ENCODE results near the gene IPO11.

The IPO11 gene

DNA sequence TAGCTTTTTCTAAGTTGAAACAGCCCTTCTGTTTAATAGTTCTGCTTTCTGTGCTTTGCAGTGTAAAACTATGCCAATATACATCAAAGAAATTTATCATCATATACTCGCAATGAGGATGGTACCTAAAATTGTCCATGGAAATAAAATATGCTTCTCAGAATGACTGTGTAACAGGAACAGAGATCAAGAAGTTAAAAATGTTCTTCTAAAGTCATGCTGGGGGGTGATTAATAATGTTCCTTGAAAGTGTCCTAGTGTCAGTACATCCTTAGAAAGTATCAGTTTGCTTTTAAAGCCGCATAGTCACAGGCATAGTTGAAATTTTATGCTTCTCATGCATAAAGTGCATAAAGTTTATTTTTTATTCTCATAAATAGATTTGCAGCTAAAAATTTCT lies 162.0 kb downstream of the IPO11 start:
- no peak for DNase-seq

DNA sequence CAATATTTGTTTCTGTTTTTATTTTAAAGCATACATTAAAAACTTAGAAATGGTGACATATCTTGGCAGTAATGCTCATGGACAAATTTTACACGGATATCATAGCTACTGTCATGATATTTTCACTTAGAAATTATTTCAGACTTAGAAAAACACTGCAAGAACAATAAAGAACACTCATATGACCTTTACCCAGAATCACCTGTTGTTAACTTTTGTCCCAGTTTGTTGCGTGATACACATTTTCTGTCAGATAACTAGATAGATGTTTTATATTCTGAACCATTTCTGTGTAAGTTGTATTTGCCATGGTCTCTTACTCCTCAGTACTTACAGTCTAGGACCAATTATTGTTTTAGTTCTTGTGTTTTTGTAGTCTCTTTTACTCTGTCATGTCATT lies 162.5 kb downstream of the IPO11 start:
- DNase-seq = no peak

DNA sequence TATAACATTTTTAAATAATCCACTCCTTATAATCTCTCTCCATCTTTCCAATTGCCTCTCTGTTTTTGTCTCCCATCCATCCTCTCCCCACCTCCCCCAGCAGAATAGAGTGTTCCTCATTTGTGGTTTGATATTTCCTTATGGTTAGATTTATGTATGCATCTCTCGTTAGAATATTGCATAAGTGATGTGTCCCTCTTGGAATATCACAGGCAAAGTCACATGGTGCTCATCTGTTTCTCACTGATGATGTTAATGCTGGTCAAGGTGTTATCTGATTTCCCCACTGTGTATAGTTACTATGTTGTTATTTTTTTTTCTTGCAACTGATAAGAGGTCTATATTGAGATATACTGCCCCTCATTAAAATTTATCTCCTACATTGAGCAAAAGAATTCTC lies 162.9 kb downstream of the IPO11 start:
- no peak for DNase-seq

DNA sequence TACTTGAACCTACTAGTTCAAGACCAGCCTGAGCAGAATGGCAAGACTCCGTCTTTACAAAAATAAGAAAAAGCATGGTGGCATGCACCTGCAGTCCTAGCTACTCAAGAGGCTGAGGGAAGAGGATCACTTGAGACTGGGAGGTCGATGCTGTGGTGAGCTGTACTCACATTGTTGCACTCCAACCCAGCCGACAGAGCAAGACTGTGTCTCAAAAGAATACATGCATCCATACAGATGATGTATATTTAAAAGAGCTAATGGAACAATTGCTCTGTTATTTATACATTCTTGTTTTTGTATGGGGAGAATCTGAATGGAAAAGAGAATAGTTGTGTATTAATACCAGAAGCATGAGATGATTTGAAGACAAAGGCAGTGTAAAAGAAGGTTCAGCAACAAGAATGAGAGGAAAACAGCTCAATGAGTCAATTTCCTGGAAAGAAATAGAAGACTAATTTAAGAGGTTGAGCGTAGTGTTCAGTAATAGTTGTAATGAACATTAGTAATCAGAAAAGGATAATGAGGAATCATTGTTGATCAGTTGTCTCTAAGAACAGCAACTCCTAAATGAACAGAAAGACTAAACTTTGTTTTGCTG lies 164.1 kb downstream of the IPO11 start:
- DNase-seq = no peak

DNA sequence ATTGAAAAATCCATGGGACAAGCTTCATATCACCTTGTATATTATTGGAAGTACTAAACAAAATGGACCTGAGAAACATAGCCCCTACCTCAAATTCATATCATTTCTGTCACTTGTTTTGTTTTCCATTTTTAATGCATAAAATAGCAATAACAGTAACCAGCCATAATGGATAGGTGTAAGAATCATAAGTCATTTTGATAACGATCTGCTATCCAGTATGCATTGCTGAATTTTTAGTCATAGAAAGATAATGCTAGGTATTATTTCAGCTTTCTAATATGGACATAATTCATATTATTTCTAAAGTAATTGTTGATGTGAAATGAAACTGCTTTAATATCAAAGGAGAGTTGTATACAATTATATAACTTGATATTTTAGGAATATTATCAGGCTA lies 164.9 kb downstream of the IPO11 start:
- no peak for DNase-seq

DNA sequence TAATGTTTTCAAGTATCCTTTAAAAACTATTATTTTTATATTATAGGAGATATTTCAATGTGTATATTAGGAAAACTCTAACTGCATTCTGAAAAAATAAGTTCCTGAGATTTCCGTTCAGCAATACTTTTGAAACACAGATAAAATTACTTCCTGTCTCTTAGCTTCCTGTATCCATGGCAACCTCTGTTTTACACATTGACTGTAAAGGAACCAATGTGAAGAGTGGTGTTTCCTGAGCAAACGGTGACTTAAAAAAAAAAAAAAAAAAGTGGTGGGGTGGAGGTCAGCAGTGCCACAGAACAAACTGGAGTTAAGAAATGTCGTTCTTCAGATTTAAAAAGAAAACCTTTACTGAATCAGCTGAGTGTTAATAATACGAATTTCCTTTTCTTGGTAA lies 166.0 kb downstream of the IPO11 start, which contains the start of gene LRRC70:
LRRC70 (plus strand) TSS at position 280 of the 400 bp plus-strand sequence. CDS start 620 bp downstream, outside the sequence.
- no peak for DNase-seq

DNA sequence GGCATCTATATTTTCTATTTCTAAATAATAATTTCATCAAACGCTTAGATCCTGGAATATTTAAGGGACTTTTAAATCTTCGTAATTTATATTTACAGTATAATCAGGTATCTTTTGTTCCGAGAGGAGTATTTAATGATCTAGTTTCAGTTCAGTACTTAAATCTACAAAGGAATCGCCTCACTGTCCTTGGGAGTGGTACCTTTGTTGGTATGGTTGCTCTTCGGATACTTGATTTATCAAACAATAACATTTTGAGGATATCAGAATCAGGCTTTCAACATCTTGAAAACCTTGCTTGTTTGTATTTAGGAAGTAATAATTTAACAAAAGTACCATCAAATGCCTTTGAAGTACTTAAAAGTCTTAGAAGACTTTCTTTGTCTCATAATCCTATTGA lies 167.2 kb downstream of the IPO11 start:
- DNase-seq = no peak

DNA sequence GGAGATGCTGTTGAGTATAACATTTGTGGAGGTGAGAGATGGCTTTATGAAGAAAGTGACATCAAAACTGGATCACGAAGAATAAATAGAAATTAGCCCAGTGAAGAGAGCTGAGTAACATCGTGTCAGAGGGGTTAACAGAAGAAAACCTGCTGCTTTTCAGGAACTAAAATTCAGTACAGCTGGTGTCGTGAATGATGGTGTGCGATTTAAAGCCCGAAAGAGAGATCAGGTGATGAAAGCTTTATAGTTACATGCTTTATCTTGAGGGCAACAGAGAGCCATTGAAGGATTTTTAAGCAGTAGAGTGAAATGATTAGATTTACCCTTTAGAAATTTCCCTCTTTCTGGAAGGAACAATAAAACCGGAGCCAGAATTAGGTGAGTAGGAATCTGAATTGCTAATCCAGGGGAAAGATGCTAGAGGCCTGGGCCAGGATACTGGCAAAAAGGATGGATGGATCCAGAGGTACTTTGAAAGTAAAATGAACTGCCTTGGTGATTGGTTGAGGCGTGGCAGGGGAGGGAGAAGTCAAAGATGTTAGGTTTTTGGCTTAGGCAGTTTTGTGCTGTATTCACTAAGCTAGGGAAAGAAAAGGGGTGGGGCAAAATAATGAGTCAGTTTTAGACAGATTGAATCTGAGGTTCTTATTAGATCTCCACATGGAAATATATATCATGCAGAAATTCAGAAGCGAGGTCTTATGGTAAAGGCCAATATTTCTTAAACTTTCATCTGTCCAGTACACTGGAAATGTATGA lies 169.5 kb downstream of the IPO11 start:
- no peak for DNase-seq

DNA sequence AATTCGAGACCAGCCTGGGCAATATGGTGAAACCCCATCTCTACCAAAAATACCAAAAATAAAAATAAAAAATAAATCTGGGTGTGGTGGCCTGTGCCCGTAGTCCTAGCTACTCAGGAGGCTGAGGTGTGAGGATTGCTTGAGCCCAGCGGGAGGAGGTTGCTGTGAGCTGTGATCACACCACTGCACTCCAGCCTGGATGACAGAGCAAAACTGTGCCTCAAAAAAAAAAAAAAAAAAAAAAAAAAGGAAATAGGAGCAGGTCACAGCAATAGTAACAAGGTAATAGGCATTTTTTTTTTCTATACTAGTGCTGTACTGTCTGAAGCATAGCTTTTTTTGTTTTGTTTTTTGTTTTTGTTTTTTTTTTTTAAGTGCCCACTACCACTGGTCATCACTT lies 171.8 kb downstream of the IPO11 start:
- no peak for DNase-seq

DNA sequence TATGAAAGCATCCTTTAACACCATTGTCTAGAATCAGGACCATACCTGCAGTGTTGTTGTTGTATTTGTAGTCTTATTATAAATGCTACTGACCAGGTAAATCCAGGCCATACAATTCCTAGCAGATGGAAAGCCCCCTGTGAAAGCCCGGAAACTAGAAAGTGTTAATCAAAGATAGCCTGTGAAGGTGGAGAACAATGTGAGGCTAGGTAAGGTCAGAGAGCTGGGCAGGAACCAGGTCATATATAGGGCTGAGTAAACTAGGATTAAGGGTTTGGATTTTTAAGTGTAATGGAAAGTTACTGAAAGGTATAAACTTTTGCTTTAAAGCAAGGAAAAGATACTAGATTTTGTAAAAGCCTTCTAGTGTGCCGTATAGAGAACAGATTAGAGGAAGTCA lies 172.7 kb downstream of the IPO11 start:
- no peak for DNase-seq

DNA sequence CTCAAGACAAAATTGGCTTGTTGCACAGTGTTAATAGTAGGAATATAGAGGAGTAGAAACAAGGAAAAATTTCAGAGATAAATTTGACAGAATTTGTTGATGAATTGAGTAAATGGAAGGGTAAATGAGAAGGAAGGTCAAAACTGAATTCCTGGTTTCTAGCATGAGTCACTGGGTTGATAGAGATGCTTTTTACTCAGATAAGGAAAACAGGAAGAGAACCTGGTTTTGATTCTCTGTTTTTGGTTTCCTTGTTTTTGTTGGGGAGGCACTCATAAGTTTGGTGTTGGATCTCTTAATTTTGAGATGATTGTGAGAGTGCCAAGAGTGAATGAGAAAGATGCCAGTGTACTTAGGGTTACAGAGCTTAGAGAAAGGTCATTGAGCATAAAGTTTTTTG lies 173.2 kb downstream of the IPO11 start:
- DNase-seq = no peak

DNA sequence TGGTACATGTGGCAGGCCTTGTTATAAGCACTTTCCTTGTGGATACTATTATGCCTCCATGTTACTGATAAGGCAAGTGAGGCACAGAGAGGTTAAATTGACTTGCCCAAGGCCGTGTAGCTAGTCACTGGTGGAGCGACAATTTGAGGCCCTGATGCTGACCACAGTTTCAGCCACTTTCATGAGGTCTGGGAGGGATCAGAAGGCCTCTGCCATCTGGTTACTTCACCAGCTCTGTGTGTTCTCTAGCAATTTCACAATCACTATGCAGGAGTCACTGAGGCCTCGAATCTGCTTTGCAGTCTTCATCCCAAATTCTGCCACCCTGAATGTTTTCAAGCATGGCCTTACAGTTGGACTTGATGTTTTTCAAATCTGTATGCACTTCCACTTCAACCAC lies 175.2 kb downstream of the IPO11 start:
- DNase-seq = no peak

DNA sequence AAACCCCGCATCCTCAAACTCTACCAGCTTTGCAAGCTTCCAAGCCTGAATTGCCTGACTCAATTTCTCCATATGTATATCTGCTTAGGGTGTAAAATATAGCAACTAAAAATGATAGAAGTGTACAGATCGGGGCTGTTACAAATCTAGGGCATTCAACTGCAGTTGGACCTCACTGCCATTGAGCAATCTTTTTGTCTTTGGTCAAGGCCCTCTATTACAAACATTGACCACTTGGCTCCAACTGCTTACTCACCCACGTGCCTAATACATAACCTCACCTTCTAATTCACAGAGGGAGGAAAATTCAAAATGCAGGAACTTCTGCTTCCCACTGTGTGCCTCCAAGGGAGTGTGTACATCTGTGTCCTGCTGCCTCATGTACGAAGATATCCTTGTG lies 176.1 kb downstream of the IPO11 start:
- DNase-seq = no peak

DNA sequence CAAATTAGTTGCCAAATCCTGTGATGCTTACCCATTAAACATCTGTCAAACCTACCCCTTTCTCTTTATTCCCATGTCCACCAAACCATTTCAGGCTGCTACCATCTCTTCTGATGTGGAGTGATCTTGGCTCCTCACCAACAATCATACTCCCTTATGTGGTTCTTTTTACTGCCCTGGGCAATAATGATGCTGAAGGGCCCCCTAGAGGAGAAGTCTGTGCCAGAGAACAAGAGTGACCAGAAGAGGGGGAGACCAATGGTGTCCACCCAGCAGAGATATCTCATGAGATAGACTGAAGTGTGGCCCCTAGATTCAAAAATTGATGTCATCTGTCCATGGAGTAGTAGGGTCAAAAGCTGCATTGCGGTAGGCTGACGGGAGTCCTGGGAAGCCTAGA lies 176.9 kb downstream of the IPO11 start:
- DNase-seq = no peak

DNA sequence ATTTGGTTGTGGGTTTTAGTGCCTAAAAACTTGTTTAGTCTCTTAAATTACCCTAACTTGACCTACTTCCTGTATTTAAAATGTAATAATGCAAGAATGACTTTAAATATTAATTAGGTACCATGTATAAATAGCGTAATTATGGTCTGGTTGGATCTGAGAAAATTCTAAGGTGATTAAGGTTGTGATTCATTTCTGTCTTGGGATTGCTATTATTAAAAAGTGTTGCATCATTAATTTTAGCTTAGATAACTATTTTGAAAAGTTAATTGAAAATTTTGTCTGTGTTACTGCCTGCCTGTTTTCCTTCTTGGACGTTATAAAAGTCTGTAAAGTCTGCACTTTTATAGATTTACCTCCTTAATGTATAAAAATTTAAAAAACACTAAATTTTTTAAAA lies 177.8 kb downstream of the IPO11 start:
- no peak for DNase-seq

DNA sequence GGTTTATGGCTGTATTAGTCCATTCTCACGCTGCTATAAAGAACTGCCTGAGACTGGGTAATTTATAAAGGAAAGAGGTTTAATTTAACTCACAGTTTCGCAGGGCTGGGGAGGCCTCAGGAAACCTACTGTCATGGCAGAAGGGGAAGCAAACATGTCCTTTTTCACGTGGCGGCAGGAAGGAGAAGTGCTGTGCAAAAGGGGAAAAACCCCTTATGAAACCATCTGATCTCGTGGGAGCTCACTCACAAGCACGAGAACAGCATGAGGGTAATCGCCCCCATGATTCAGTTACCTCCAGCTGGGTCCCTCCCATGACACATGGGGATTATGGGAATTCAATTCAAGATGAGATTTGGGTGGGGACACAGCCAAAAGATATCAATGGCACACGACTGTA lies 180.0 kb downstream of the IPO11 start:
- DNase-seq = no peak

DNA sequence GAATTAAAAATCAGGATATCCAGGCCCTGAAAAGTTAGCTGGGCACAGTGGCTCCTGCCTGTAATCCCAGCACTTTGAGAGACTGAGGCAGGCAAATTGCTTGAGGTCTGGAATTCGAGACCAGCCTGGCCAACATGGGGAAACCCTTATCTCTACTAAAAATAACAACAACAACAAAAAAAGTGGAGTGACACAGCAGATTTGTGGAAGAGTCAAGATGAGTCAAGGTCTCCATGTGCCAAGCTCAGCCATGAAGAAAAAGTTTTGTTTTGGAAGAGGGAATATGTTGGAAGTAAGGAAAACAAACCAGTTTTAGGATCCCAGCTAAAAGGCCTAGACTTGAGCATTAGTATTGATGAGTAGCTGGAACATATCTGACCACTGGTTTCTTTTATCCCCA lies 180.8 kb downstream of the IPO11 start:
- no peak for DNase-seq

DNA sequence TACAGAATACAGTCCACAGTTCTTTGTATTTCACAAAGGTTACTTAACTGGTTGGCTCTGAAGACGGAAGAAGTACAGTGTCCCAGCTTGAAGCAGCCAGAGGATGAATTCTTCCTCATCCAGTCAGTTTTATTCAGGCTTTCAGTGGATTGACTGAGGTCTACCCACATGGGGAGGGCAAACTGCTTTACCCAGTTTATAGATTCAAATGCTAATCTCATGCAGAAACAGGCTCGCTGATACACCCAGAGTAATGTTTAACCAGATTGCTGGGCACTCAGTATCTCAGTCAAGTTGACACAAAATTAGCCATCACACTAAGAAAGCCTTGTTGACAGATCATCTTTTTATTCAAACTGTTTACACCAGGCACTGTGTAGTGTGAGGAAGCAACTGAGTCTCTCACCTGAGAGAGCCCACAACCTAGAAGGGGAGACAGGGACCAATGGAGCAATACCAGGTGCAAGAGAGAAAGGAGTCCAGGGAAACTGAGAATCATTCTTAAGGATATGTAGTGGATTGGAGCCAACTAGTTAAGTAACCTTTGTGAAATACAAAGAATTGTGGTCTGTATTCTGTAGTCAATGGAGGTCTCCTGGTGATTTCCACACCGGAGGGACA lies 181.9 kb downstream of the IPO11 start:
- no peak for DNase-seq

DNA sequence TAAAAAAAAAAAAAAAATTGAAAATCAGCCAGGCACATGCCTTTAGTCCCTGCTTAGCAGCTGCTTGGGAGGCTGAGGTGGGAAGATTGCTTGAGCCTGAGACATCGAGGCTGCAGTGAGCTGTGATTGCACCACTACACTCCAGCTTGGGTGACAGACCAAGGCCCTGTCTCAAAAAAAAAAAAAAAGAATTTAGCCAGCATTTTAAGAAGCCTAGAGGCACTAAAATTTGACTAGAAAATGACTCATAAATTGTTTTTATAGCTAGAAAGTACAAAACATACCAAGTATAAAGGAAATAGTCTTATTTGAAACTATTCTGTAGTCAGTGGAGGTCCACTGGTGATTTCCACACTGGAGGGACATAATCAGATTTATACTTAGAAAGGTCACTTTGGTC lies 183.5 kb downstream of the IPO11 start:
- DNase-seq = no peak

DNA sequence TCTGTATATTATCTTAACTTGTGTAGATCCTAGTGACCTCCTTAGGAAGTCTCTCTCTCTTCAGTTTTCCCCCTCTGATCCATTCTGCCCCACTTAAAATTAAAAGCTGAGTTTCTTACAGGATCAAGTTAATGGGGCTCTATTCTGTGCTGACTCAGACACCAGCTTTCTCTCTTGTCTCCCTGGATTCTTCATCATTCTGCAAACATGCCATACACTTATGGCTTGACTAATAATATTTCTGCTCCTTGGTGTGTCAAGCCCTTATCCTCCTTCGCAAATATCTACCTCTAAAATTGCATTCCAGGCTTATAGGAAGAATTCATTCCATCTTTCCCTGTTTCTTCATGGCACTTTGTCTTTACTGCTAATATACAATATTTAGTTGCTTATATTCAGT lies 184.1 kb downstream of the IPO11 start:
- DNase-seq = no peak

DNA sequence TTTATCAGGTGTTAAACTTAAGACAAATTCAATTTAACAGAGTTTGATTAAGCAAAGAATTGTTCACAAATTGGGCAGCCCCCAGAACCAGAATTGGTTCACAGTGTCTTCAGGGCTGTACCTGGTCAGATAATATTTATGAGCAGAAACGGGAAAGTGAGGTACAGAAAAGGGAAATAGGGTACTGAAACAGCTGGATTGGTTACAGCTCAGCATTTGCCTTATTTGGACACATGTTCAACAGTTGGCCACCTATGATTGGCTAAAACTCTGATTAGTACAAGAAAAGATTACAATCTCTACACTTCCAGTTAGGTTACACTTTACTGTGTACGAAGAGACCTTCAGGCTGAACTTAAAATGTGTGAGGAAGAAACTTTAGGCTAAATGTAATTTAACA lies 184.8 kb downstream of the IPO11 start:
- no peak for DNase-seq

DNA sequence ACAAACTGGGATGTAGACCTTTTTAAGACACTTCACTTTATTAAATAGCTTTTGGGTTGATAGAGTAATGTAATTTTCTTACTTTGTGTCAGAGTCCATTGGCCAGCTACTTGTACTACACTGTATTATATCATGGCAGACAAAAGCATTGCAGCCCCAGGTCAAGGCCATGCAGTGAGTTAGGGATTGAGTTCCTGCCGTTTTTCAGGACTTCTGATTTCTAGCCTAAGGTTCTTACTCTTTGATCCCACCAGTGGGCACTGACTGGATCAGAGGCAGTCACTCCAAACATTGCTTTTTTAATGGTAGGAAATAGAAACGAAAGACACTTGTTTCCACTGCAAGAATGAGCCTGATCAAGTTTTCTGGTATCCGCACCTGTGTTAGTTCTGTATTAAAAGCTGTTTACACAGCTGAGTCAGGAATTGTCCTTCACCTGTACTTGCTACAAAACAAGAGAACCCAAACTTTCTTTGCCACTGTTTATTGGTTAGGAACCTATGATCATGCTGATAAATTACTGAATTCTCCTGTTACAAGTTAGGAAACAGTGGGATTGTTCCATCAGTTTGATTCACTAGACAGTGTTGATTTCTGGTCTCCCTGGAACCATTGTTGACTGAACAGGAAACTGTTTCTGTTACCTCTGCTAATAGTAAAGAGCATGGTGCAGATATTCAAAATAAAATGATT lies 188.1 kb downstream of the IPO11 start:
- no peak for DNase-seq

DNA sequence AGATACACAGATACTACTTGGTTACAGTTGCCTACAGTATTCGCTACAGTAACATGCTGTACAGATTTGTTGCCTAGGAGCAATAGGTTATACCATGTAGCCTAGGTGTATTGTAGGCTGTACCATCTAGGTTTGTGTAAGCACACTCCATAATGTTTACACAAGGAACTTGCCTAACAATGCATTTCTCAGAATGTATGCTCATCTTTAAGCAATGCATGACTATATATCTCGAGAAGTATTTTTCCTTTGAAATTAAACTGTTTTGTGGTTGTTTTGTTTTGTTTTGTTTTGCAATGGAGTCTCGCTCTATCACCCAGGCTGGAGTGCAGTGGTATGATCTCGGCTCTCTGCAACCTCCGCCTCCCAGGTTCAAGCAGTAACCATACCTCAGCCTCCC lies 191.4 kb downstream of the IPO11 start:
- DNase-seq = no peak

DNA sequence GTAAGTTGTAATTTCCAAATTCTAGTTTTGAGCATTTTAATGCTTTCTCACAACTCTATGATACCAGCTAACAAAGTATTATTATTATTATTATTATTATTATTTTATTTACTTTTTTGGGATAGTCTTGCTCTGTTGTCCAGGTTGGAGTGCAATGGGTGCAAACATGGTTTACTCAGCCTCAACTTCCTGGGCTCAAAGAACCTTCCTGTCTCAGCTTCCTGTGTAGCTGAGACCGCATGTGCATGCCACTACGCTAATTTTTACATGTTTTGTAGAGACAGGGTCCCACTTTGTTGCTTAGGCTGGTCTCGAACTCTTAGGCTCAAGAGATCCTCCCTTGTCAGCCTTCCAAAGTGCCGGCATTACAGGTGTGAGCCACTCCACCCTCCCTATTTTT lies 193.1 kb downstream of the IPO11 start:
- no peak for DNase-seq
